Pancreas (tissue), 10 donors: Measurements from ENCODE around the gene ME2. TPM values are rescaled to one million over a fixed set of nuclear protein-coding genes. Genes with fewer than 3 reads are reported as not detected.
A peak's percentile ranks its signal among the peaks of the same experiment; 100 is the strongest.

ENCODE experiments used
- ATAC-seq, 4 donors: fragments of 200-7000 bp; cut with Tn5 transposase; one replicate each; pipeline versions ENCODE4 v1.8.0 to v1.9.1; 2020; ENCODE audit warnings: mild to moderate bottlenecking in 4 of 4, moderate library complexity in 4 of 4
- DNase-seq, 6 donors: peaks; one replicate each; pipeline ENCODE4 v3.0.0-alpha.2; 2020
- FAIRE-seq: peaks from 2 replicates; lab custom pipeline; 2012; peaks lifted over from hg19 to GRCh38; lab: Jason Lieb, UNC
- H3K27ac ChIP-seq, 4 donors: fragments of 200-600 bp; sonication (generic); 1 replicate in 3 of 4; 2 replicates in 1 of 4; pipeline versions ENCODE4 v1.5.0 to v1.8.0; 2020
- H3K27me3 ChIP-seq, 4 donors: fragments of 200-600 bp; one replicate each; pipeline ENCODE4 v1.8.0; 2021
- H3K36me3 ChIP-seq, 3 donors: fragments of 200-600 bp; sonication (generic) in 1 of 3; one replicate each; pipeline versions ENCODE4 v1.5.0 to v1.8.0; 2020 to 2021
- H3K4me1 ChIP-seq, 3 donors: fragments of 200-600 bp; one replicate each; pipeline ENCODE4 v1.8.0; 2021
- H3K4me3 ChIP-seq, 4 donors: fragments of 200-600 bp; sonication (generic) in 2 of 4; one replicate each; pipeline versions ENCODE4 v1.5.0 to v1.8.0; 2020 to 2021
- H3K9me3 ChIP-seq, 4 donors: fragments of 200-600 bp; one replicate each; pipeline ENCODE4 v1.8.0; 2021
- WGBS, 2 donors: extraction: QIAGEN DNeasy Blood & Tissue Kit; methylation state at CpG; one replicate each; pipeline ENCODE4 v1.1.7; 2013; 5-methylcytosine and 5-hydroxymethylcytosine counted together
- intact Hi-C, 3 donors: fragments of 100-400 bp; cut with DNase I; formaldehyde crosslinking; loops; one replicate each; pipeline versions ENCODE4 v1.11.1 to v1.14.2; 2022
- polyA plus RNA-seq, 2 donors: library from polyadenylated mRNA; stranded (reverse); fragments of 200-250 nt; gene quantifications; one replicate each; pipeline ENCODE4 v1.2.3, GENCODE V29; 2013
- total RNA-seq, 6 donors: library from RNA; stranded (reverse); fragmentation: NEBNext Ultra II Directional in 4 of 6; extraction: Animal tissue kit (Norgen Biotek cat#: 25700) in 4 of 6; gene quantifications; one replicate each; pipeline versions ENCODE4 v1.2.1 to v1.2.4, GENCODE V29; 2021 to 2023
- TF ChIP-seq, protein P1 (sequence below), 4 donors: fragments of 200-600 bp; sonication (generic) in 3 of 4; IDR thresholded peaks; one replicate each; pipeline versions ENCODE4 v1.5.0 to v1.8.0; 2021; ENCODE audit warnings: antibody characterized with exemption in 4 of 4
- donor health status: healthy with polysubstance abuse.
- donor health status: DM: no; HTN: no; CAD: no; lungs with moderate emphysema.
- donor health status: DM: no; HTN: no; CAD: no.
- donor health status: control.
- donor health status: control.
- donor health status: Bipolar disorder and iron deficiency.
- donor health status: DM: yes; HTN: yes; CAD: no.
- donor health status: DM: no; HTN: no; CAD: no.
- donor health status: DM: no; HTN: no; CAD: no.
- donor health status: DM: yes; HTN: yes; CAD: no.

ME2 gene
- total and polyA plus RNA-seq, 8 donors: 9.9 to 22.1 (median 17.6) TPM

DNA sequence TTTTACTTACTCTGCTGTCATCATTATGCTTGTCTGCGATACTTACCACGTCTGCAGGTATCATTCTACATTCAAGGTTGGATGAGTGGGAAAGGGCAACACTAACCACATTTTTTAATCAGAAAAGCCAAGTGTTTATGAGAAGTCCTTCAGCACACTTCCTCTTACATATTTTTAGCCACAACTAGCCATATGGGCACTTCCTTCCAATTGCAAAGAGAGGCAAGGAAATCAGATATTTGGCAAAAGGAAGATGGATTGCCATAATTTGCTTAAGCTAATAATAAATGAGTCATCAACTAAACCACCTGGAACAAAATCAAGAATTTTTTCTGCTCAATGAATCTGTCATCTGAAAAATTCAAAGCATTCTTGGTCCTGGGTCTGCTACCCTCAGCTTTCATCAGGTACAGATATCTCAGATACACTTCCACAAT is 42.4 kb upstream of the ME2 start:
- no peak for FAIRE-seq
- 37 to 41% methylated on average over 2 of the region's 2 CpGs for WGBS, 2 donors
- TF ChIP-seq, protein P1, sequence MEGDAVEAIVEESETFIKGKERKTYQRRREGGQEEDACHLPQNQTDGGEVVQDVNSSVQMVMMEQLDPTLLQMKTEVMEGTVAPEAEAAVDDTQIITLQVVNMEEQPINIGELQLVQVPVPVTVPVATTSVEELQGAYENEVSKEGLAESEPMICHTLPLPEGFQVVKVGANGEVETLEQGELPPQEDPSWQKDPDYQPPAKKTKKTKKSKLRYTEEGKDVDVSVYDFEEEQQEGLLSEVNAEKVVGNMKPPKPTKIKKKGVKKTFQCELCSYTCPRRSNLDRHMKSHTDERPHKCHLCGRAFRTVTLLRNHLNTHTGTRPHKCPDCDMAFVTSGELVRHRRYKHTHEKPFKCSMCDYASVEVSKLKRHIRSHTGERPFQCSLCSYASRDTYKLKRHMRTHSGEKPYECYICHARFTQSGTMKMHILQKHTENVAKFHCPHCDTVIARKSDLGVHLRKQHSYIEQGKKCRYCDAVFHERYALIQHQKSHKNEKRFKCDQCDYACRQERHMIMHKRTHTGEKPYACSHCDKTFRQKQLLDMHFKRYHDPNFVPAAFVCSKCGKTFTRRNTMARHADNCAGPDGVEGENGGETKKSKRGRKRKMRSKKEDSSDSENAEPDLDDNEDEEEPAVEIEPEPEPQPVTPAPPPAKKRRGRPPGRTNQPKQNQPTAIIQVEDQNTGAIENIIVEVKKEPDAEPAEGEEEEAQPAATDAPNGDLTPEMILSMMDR (IDR thresholded peaks at IDR 0.05): no peak

DNA sequence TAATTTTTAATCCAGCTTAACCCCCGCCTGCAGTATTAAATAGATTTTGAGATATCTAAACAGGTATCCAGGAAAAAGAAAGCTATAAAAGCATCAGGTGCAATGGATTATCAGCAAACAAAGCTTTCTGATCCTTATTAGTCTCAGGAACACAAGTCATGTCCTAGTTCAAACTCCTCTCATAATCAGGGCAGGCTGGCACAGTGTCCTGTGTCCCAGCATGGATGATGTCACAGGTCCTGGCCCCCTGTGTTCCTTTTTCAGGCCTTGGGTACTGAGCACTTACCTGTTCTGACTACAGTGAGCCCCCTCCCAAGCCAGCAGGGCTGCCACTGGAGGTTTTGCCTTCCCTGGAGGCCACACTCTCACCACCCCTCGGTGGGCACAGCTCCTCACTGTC is 39.6 kb upstream of the ME2 start:
- Histone ChIP-seq H3K36me3 (no peaks in the 10 kb centered on the region), H3K27me3 (no peaks in the 10 kb centered on the region), H3K9me3 (no peaks in the 10 kb centered on the region), H3K4me3 (no peak overlapping the region), H3K27ac (no peak overlapping the region), H3K4me1 (peaks cover 0 to 11% (median 0%) of the 10 kb centered on the region in 3 donors)
- TF ChIP-seq, protein P1 (IDR thresholded peaks at IDR 0.05): no peak
- ATAC-seq: no peak
- 64 to 74% methylated on average over 2 of the region's 2 CpGs for WGBS, 2 donors
- no peak for FAIRE-seq
- no peak for DNase-seq
- intact Hi-C loops: no loop called here

More for the DNA sequence above, 42.4 kb upstream of the ME2 start:
- Histone ChIP-seq H3K36me3 (no peaks in the 10 kb centered on the region), H3K27ac (peak overlapping the region in 2 of 4 donors; percentile 61 to 70), H3K27me3 (no peaks in the 10 kb centered on the region), H3K4me1 (peaks cover 0 to 9% (median 0%) of the 10 kb centered on the region in 3 donors), H3K9me3 (no peaks in the 10 kb centered on the region), H3K4me3 (no peak overlapping the region)
- DNase-seq (peak in 2 of 6 donors; percentile 9 to 36), ATAC-seq (peak; percentile 86 to 93 (median 92))
- intact Hi-C loops: no loop called here

DNA sequence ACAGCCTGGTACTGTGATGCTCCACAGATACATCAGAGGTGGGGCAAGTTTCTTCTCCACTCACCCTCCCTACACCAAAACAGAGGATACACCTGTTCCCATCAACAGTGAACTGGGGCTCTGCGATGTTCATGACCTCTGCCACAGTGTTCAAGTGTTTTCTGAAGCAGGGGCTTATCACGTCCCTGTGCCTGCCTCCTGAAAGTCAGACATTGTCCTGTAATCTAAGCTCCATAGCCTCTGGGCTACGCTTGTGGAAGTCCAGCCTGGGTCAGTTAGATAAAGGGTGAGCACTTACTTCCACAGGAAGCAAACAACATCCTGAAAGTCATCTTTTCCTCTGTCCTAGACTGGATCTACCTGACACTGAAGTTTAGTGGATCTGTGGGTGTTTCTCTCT is 38.9 kb upstream of the ME2 start:
- no peaks in the 10 kb centered on the region for H3K36me3 ChIP-seq
- H3K4me1 ChIP-seq: peaks cover 0 to 16% (median 5%) of the 10 kb centered on the region in 3 donors
- H3K4me3 ChIP-seq: no peak overlapping the region
- H3K27ac ChIP-seq: no peak overlapping the region
- intact Hi-C loops: no loop called here
- no peak for ATAC-seq
- no peak for DNase-seq
- no peaks in the 10 kb centered on the region for H3K27me3 ChIP-seq
- TF ChIP-seq, protein P1 (IDR thresholded peaks at IDR 0.05): no peak
- 74% methylated on average over 3 of the region's 3 CpGs for WGBS, 2 donors
- H3K9me3 ChIP-seq: no peaks in the 10 kb centered on the region
- FAIRE-seq: no peak

DNA sequence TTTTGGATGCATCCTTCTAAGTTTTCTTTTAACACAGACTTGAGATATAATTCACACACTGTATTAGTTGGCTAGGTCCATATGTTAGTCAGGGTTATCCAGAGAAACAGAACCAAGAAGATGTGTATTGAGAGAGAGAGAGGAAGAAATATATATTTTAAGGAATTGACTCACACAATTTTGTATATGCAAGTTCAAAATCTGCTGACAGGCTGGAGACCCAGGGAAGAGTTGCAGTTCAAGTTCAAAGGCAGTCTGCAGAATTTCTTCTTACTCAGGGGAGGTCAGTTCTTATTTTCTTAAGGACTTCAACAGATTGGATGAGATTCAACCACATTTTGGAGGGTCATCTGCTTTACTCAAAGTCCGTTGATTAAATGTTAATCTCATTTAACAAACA is 36.1 kb upstream of the ME2 start:
- Histone ChIP-seq H3K27ac (no peak overlapping the region), H3K9me3 (no peaks in the 10 kb centered on the region), H3K4me3 (no peak overlapping the region), H3K27me3 (no peaks in the 10 kb centered on the region), H3K4me1 (peaks cover 0 to 7% (median 5%) of the 10 kb centered on the region in 3 donors), H3K36me3 (no peaks in the 10 kb centered on the region)
- no peak for FAIRE-seq
- DNase-seq: no peak
- ATAC-seq: no peak
- intact Hi-C loops: no loop called here
- TF ChIP-seq, protein P1 (IDR thresholded peaks at IDR 0.05): no peak
- 0% methylated on average over 1 of the region's 1 CpG for WGBS, 2 donors

DNA sequence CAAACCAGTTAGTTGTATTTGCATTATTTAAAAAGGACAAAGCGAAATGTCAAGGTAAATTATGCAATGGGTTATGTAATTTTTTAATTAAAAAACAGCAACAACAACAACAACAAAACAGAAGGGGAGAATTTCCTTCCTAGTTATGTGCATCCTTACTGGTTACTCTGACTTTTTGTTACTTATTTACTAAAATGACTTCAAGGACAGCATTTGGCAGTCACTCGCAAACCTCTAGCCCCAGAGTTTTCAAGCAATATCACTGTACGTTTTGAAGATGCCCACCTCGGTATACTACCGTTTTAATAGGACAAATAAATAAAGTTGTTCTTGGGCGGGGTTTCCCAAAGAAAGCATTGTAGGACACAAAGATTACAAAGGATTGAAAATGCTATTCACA is 34.4 kb upstream of the ME2 start:
- intact Hi-C loops: no loop called here
- WGBS, 2 donors: 21 to 23% methylated on average over 6 of the region's 6 CpGs
- Histone ChIP-seq H3K27me3 (no peaks in the 10 kb centered on the region), H3K36me3 (no peaks in the 10 kb centered on the region), H3K4me3 (no peak overlapping the region), H3K4me1 (peaks cover 0 to 7% (median 5%) of the 10 kb centered on the region in 3 donors), H3K9me3 (no peaks in the 10 kb centered on the region), H3K27ac (no peak overlapping the region)
- FAIRE-seq (no peak), ATAC-seq (peak in 3 of 4 donors; percentile 37 to 69 (median 52)), DNase-seq (no peak)
- TF ChIP-seq, protein P1 (IDR thresholded peaks at IDR 0.05): no peak
